G401 (cell line): ENCODE measurements around the gene TNFRSF1B. TPM values are rescaled to one million over a fixed set of nuclear protein-coding genes. Genes with fewer than 3 reads are reported as not detected.

ENCODE experiments used
- DNase-seq: peaks from one replicate; pipeline ENCODE4 v3.0.0-alpha.2; 2015; ENCODE audit warnings: low spot score
- in situ Hi-C: cut with HindIII; loops from 2 replicates; pipeline ENCODE4 v1.10.0; 2016; ENCODE audit warnings: low sequenced_read_pairs, mixed read lengths
- total RNA-seq: library from RNA; depleted of rRNA; stranded (reverse); fragments of >200 nt; shearing (Covaris generic); gene quantifications from 2 replicates; pipeline ENCODE4 v1.2.3, GENCODE V29; 2014

The TNFRSF1B gene
- total RNA-seq, 1 experiment from 2014 or later = not detected

GRCh38 chr1:12184008-12184681 lies 17.4 kb downstream of the TNFRSF1B start:
- in situ Hi-C loops = loop anchor here (5.0 kb wide), 1 partner anchor 77 kb away; no protein-coding TSS in a partner anchor
- peak; percentile 8 for DNase-seq

DNA sequence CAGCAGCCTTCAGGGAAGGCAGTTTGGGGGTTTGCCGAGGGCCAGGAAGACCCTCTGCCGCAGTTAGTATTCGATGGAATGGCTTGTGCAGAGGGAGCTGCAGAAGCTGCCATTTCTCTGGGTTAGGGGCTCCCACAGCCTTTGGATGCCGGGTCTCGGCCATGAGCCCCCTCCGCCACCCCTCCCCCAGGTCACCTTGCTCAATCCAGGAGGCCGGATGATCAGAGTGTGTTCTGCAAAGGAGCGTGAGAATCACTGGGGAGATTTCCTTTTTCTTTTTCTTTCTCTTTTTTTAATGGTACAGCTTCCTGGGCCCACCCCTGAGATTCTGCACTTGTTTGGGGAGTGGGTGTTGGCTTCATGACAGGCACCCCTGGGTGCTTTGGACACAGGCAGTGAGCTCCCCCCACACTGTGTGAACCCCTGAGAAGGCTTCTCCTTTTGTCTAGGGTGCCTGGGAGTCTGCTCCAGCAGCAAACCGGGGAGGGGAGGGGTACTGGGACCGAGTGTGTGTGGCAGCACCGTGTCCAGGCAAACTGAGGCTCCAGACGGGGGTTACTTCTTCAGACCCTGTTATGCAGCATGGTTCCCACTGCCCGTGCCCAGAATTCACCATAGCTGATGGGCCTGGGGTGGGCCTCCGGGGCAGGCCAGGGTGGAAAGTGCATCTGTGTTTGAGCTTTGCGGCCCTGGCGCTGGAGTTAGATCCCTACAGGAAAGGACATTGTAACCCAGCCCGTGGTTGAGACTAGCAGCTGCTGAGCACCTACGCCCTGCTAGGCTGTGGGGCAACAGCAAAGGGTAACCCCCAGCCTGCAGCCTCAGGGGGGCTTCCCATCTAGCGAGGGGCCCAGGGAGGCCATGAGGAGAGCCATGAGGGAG lies 18.5 kb downstream of the TNFRSF1B start:
- DNase-seq = no peak
- in situ Hi-C loops = no loop called here

- in situ Hi-C loops = no loop called here
- DNase-seq = no peak
Observed at GRCh38 chr1:12185918-12186678, 19.3 kb downstream of the TNFRSF1B start.

DNA sequence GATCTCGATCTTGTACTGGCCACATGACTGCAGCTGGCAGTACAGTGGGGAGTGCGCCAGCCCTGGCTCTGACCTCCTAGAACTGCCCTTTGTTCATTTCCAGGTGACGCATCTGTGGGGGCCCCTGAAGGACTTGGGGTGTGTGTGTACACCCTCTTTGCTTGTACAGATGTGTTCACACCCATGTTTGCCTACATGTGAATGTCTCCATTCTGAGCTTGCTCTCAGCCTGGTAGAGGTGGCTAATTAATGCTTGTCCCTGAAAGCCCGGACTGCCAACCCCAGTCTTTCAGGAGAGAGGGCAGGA lies 19.8 kb downstream of the TNFRSF1B start:
- in situ Hi-C loops = no loop called here
- no peak for DNase-seq

DNA sequence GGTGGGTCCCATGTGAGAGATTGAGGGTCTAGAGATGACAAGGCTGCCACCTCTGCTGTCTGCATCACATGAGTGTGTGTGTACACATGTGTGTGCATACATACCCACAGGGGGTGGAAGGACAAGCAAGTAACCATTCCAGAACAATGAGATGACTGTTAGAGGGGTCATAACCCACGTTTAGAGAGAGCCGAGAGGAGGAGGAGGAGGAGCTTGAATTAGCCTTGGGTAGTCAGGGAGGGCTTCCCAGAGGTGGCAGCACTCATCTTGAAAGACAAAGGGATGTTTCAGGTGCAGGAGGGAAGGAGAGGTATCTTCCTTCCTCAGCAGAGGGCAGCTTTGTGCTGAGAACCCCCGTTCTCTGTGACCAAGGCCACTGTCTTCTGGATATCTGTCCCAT lies 21.3 kb downstream of the TNFRSF1B start:
- in situ Hi-C loops = no loop called here
- no peak for DNase-seq

- no peak for DNase-seq
- in situ Hi-C loops = no loop called here
Observed at GRCh38 chr1:12188657-12189327, 22.0 kb downstream of the TNFRSF1B start.

DNA sequence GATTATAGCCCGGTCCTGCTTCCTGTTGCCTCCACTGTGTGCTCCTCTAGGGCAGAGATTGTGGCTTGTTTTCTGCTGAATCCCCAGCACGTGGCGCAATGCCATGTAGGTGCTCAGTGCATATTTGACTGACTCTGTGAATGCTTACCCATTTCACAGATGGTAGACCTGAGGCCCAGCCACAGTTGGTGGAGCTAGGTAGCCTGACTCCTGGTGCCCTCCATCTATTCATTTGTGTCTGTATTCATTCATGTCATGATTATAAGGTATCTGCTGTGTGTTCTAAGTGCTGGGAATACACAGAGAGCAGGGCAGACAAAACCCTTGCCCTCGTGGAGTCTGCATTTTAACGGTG lies 22.5 kb downstream of the TNFRSF1B start:
- in situ Hi-C loops = no loop called here
- DNase-seq = no peak

GRCh38 chr1:12191242-12192032 lies 24.6 kb downstream of the TNFRSF1B start:
- DNase-seq = no peak
- in situ Hi-C loops = no loop called here

- DNase-seq = no peak
- in situ Hi-C loops = no loop called here
Observed at GRCh38 chr1:12194666-12195216, 27.9 kb downstream of the TNFRSF1B start.

DNA sequence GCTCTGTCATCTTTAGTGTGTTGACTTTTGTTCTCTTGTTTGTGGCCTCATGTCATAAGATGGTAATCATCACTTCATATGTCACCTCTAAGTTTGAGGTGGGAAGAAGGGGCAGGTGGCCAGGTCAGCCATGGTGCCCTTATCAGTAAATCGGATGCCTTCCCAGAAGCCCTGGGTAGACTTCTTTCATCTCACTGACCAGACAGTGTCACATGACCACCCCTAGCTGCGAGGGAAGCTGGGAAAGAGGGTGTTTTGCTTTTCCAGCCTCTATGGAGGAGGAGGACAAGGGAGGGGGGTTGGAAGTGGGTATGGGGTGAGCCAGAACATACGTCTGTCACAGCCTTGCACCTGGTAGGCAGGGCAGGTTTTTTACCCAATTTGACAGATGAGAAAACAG lies 28.6 kb downstream of the TNFRSF1B start:
- in situ Hi-C loops = no loop called here
- DNase-seq = no peak

DNA sequence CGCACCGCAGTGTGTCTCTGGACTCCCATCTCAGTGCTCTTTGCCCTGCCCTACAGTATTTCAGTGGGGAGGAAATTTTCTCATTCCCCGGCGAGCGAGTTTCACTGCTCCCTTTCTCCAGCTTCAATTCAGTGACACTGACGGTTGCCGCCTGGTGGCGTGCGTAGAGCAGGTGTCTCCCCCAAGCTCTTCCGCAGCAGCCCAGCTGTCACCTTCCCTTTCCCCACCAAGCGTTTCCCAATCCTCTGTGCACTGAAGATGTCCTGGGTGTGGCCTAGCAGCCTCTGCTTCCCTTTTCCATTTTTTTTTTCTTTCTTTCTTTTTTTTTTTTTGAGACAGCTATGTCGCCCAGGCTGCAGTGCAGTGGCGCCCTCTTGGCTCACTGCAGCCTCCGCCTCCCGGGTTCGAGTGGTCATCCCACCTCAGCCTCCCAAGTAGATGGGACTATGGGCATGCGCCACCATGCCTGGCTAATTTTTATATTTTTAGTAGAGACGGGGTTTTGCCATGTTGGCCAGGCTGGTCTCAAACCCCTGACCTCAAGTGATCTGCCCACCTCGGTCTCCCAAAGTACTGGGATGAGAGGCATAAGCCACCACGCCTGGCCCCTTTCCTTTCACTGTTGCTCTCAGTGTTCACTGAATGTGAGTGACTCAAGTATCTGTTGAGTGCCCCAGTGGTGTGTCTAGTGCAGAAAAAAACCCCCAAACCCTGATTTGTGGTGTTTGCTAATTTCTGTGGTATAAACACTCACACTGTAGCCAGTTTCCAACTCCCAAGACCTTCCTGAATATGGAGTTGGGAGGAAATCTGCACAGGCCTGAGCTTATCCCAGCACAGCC lies 30.1 kb downstream of the TNFRSF1B start:
- in situ Hi-C loops = no loop called here
- no peak for DNase-seq

GRCh38 chr1:12197483-12197880 lies 30.7 kb downstream of the TNFRSF1B start:
- in situ Hi-C loops = no loop called here
- DNase-seq = no peak

- no peak for DNase-seq
- in situ Hi-C loops = no loop called here
Observed at GRCh38 chr1:12200208-12200607, 33.4 kb downstream of the TNFRSF1B start.

DNA sequence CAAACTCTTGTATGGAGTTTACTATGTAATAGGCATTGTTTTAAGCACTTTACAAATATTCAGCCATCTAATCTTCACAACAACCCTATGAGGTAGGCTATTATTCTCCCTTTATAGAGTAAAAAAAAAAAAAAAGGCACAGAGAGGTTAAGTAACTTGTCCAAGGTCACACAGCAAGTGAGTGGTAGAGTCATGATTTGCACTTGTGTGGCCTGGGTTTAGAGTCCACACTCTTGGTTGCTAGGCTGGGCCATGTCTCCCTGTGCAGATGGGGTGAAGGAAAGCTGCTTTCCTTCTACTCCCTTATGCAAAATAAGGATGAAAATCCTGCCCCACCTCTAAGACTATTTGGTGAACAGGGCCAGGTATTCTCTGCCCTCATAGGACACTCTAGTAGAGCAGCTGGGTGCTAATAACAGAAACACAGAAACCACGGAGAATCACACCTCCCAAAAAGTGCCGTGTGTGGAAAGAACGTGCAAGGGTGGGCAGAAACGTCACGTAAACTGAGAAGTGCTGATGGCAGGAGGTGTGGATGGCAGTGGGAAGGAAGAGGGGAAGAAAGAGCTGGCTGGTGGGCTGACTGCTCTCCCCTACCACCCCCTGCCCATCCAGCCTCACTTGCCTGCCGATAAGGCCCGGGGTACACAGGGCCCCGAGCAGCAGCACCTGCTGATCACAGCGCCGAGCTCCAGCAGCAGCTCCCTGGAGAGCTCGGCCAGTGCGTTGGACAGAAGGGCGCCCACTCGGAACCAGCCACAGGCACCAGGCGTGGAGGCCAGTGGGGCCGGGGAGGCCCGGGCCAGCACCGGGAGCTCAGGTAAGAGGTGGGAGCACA lies 34.8 kb downstream of the TNFRSF1B start:
- in situ Hi-C loops = no loop called here

GRCh38 chr1:12202190-12202497 lies 35.4 kb downstream of the TNFRSF1B start:
- in situ Hi-C loops = no loop called here
- no peak for DNase-seq

More for the DNA sequence above, 34.8 kb downstream of the TNFRSF1B start:
- no peak for DNase-seq

- in situ Hi-C loops = no loop called here
- DNase-seq = no peak
Observed at GRCh38 chr1:12202577-12202976, 35.8 kb downstream of the TNFRSF1B start.
